Spinal cord (tissue), 10 donors: ENCODE data around the gene AQP1. TPM values are rescaled to one million over a fixed set of nuclear protein-coding genes. Genes with fewer than 3 reads are reported as not detected.

Experiments used
- DNase-seq, 6 donors: peaks; one replicate each; pipeline versions ENCODE4 v3.0.0 to v3.0.0-alpha.2; 2013 to 2015; ENCODE audit warnings: low spot score in 6 of 6, low read depth in 4 of 6
- H3K27ac ChIP-seq: one replicate; pipeline ENCODE4 v1.5.1; 2013; ENCODE audit warnings: low read depth, low read length, control low read depth
- H3K27me3 ChIP-seq: one replicate; pipeline ENCODE4 v1.6.1; 2013; ENCODE audit warnings: low read length; ENCODE audit not compliant: control insufficient read depth, insufficient read depth
- H3K36me3 ChIP-seq: one replicate; pipeline ENCODE4 v1.6.1; 2013; ENCODE audit warnings: low read length; ENCODE audit not compliant: control insufficient read depth, insufficient read depth
- H3K4me1 ChIP-seq: one replicate; pipeline ENCODE4 v1.6.1; 2013; ENCODE audit warnings: low read length; ENCODE audit not compliant: control insufficient read depth, insufficient read depth
- H3K4me3 ChIP-seq: one replicate; pipeline ENCODE4 v1.5.1; 2013; ENCODE audit warnings: low read depth, low read length, control low read depth
- H3K9me3 ChIP-seq: one replicate; pipeline ENCODE4 v1.6.1; 2013; ENCODE audit warnings: low read length; ENCODE audit not compliant: control insufficient read depth, insufficient read depth
- WGBS: methylation state at CpG from one replicate; pipeline ENCODE4 v1.1.5; 2013; ENCODE audit warnings: missing lambda C conversion rate; ENCODE audit not compliant: insufficient coverage; 5-methylcytosine and 5-hydroxymethylcytosine counted together
- polyA plus RNA-seq, 2 donors: library from polyadenylated mRNA; unstranded; fragments of 120-200 nt; gene quantifications; one replicate each; pipeline ENCODE4 v1.2.1, GENCODE V29; 2013; ENCODE audit not compliant: insufficient read length in 2 of 2
- total RNA-seq, 2 donors: library from RNA; depleted of rRNA in 1 of 2; stranded (reverse); fragments of 120-200 nt in 1 of 2; fragments of >200 nt in 1 of 2; gene quantifications; one replicate each; pipeline versions ENCODE4 v1.2.3 to v1.2.4, GENCODE V29; 2013 to 2014
- donor health status: healthy.

The AQP1 gene
- total and polyA plus RNA-seq, 4 donors, result 64.4 to 120 (median 89.7) TPM

- H3K4me1 ChIP-seq, result no peaks in the 10 kb centered on the region
- no peak for DNase-seq
- H3K27me3 ChIP-seq, result peaks cover 5% of the 10 kb centered on the region
- H3K36me3 ChIP-seq, result no peaks in the 10 kb centered on the region
- H3K27ac ChIP-seq, result no peak overlapping the region
- H3K4me3 ChIP-seq, result no peak overlapping the region
- H3K9me3 ChIP-seq, result no peaks in the 10 kb centered on the region
- 71% methylated on average over 2 of the region's 7 CpGs for WGBS
Measured at GRCh38 chr7:30968747-30969603, 57.3 kb downstream of the AQP1 start.

- Histone ChIP-seq H3K27me3 (peaks cover 5% of the 10 kb centered on the region), H3K4me3 (no peak overlapping the region), H3K9me3 (no peaks in the 10 kb centered on the region), H3K36me3 (no peaks in the 10 kb centered on the region), H3K27ac (no peak overlapping the region), H3K4me1 (peaks cover 3% of the 10 kb centered on the region)
- DNase-seq, result no peak
- 80% methylated on average over 1 of the region's 1 CpG for WGBS
Measured at GRCh38 chr7:30969604-30969970, 57.9 kb downstream of the AQP1 start.

- peaks cover 5% of the 10 kb centered on the region for H3K27me3 ChIP-seq
- H3K4me3 ChIP-seq, result no peak overlapping the region
- WGBS, result 90% methylated on average over 5 of the region's 5 CpGs
- no peaks in the 10 kb centered on the region for H3K36me3 ChIP-seq
- no peaks in the 10 kb centered on the region for H3K9me3 ChIP-seq
- no peak for DNase-seq
- H3K4me1 ChIP-seq, result peaks cover 8% of the 10 kb centered on the region
- H3K27ac ChIP-seq, result no peak overlapping the region
Measured at GRCh38 chr7:30970074-30970473, 58.4 kb downstream of the AQP1 start.

GRCh38 chr7:30970594-30971094, 59.0 kb downstream of the AQP1 start:
- DNase-seq, result peak in 1 of 6 donors; percentile 43
- Histone ChIP-seq H3K27ac (no peak overlapping the region), H3K9me3 (no peaks in the 10 kb centered on the region), H3K36me3 (no peaks in the 10 kb centered on the region), H3K4me1 (peaks cover 8% of the 10 kb centered on the region), H3K27me3 (peaks cover 5% of the 10 kb centered on the region), H3K4me3 (no peak overlapping the region)
- WGBS, result 70% methylated on average over 1 of the region's 6 CpGs

GRCh38 chr7:30971440-30971839, 59.8 kb downstream of the AQP1 start:
- peaks cover 5% of the 10 kb centered on the region for H3K27me3 ChIP-seq
- peaks cover 8% of the 10 kb centered on the region for H3K4me1 ChIP-seq
- no peaks in the 10 kb centered on the region for H3K36me3 ChIP-seq
- no peak for DNase-seq
- no peaks in the 10 kb centered on the region for H3K9me3 ChIP-seq
- 70% methylated on average over 3 of the region's 3 CpGs for WGBS
- no peak overlapping the region for H3K27ac ChIP-seq
- H3K4me3 ChIP-seq, result no peak overlapping the region

- Histone ChIP-seq H3K27ac (no peak overlapping the region), H3K36me3 (no peaks in the 10 kb centered on the region), H3K9me3 (no peaks in the 10 kb centered on the region), H3K27me3 (peaks cover 5% of the 10 kb centered on the region), H3K4me1 (peaks cover 8% of the 10 kb centered on the region), H3K4me3 (no peak overlapping the region)
- WGBS, result 61% methylated on average over 9 of the region's 15 CpGs
- no peak for DNase-seq
Measured at GRCh38 chr7:30971840-30972563, 60.3 kb downstream of the AQP1 start.

GRCh38 chr7:30973292-30973691, 61.6 kb downstream of the AQP1 start:
- 74% methylated on average over 3 of the region's 3 CpGs for WGBS
- DNase-seq, result no peak
- Histone ChIP-seq H3K36me3 (no peaks in the 10 kb centered on the region), H3K9me3 (no peaks in the 10 kb centered on the region), H3K4me1 (peaks cover 8% of the 10 kb centered on the region), H3K27ac (no peak overlapping the region), H3K27me3 (peaks cover 5% of the 10 kb centered on the region), H3K4me3 (no peak overlapping the region)

GRCh38 chr7:30973791-30974604, 62.3 kb downstream of the AQP1 start:
- no peak overlapping the region for H3K27ac ChIP-seq
- no peak overlapping the region for H3K4me3 ChIP-seq
- H3K27me3 ChIP-seq, result peaks cover 8% of the 10 kb centered on the region
- no peaks in the 10 kb centered on the region for H3K36me3 ChIP-seq
- 94% methylated on average over 13 of the region's 18 CpGs for WGBS
- peaks cover 8% of the 10 kb centered on the region for H3K4me1 ChIP-seq
- DNase-seq, result no peak
- no peaks in the 10 kb centered on the region for H3K9me3 ChIP-seq

GRCh38 chr7:30974605-30975255, 63.1 kb downstream of the AQP1 start:
- no peak for DNase-seq

More at GRCh38 chr7:30974605-30975255, 63.1 kb downstream of the AQP1 start:
- 20% methylated on average over 7 of the region's 7 CpGs for WGBS
- Histone ChIP-seq H3K4me1 (peaks cover 8% of the 10 kb centered on the region), H3K27me3 (peaks cover 10% of the 10 kb centered on the region), H3K4me3 (no peak overlapping the region), H3K9me3 (no peaks in the 10 kb centered on the region), H3K27ac (no peak overlapping the region), H3K36me3 (no peaks in the 10 kb centered on the region)
